ENCODE data around the gene BIRC6.
"Not testable (repeated sequence)": the region's sequence is repeated elsewhere in the genome, so short reads cannot be mapped to it uniquely, and the experiment has no call there.

Gene BIRC6

GRCh38 chr2:32626639-32627221 lies 269.9 kb downstream of the BIRC6 start:
- no peak overlapping the region for H3K4me3 ChIP-seq (ENCODE audit: control insufficient read depth, low read depth, low read length)
- no peak for TF ChIP-seq CTCF (IDR thresholded peaks at IDR 0.05; ENCODE audit: control insufficient read depth, insufficient read depth, low read depth, low read length, missing control alignments)
- DNase-seq (ENCODE audit: low read depth), result no peak

- peak overlapping the region; percentile 83 for H3K4me3 ChIP-seq (ENCODE audit: control insufficient read depth, low read depth, low read length)
- DNase-seq (ENCODE audit: low read depth), result peak; percentile 11
- peak; percentile 38 for TF ChIP-seq CTCF (IDR thresholded peaks at IDR 0.05; ENCODE audit: control insufficient read depth, insufficient read depth, low read depth, low read length, missing control alignments)
Observed at GRCh38 chr2:32627441-32627813, 270.6 kb downstream of the BIRC6 start.

GRCh38 chr2:32627814-32628579 lies 271.2 kb downstream of the BIRC6 start, which contains the start of gene TTC27:
Gene TTC27 (plus strand): TSS chr2:32628050. CDS start chr2:32628293, 243 bp downstream.
- H3K4me3 ChIP-seq (ENCODE audit: control insufficient read depth, low read depth, low read length), result peak within 1 kb of the TSS; percentile 83
- DNase-seq (ENCODE audit: low read depth), result peak; percentile 79
- TF ChIP-seq CTCF (IDR thresholded peaks at IDR 0.05; ENCODE audit: control insufficient read depth, insufficient read depth, low read depth, low read length, missing control alignments), result no peak

GRCh38 chr2:32632089-32632488 lies 275.3 kb downstream of the BIRC6 start:
- DNase-seq (ENCODE audit: low read depth), result peak; percentile 23
- H3K4me3 ChIP-seq (ENCODE audit: control insufficient read depth, low read depth, low read length), result no peak overlapping the region

DNA sequence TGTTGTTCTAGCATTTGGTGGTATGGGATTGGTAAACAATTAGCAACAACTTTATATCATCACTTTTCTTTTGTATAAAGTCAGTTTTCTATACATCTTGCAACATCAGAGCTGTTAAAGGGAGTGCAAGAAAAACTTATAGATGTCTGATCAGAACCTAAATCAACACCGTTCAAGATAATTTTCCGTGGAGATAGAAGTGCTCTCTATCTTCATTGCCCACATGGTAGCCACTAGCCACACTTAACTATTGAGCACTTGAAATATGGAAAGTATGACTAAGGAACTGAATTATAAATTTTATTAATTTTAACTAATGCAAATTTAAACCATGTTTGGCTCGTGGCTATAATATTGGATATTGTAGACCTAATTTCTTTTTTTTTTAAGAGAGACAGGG lies 276.2 kb downstream of the BIRC6 start:
- DNase-seq (ENCODE audit: low read depth), result no peak
- no peak overlapping the region for H3K4me3 ChIP-seq (ENCODE audit: control insufficient read depth, low read depth, low read length)
- no peak for TF ChIP-seq CTCF (IDR thresholded peaks at IDR 0.05; ENCODE audit: control insufficient read depth, insufficient read depth, low read depth, low read length, missing control alignments)

More at GRCh38 chr2:32632089-32632488, 275.3 kb downstream of the BIRC6 start:
- no peak for TF ChIP-seq CTCF (IDR thresholded peaks at IDR 0.05; ENCODE audit: control insufficient read depth, insufficient read depth, low read depth, low read length, missing control alignments)

- H3K4me3 ChIP-seq (ENCODE audit: control insufficient read depth, low read depth, low read length); DNase-seq (ENCODE audit: low read depth): not testable (repeated sequence)
Observed at GRCh38 chr2:32638548-32638947, 281.7 kb downstream of the BIRC6 start.

DNA sequence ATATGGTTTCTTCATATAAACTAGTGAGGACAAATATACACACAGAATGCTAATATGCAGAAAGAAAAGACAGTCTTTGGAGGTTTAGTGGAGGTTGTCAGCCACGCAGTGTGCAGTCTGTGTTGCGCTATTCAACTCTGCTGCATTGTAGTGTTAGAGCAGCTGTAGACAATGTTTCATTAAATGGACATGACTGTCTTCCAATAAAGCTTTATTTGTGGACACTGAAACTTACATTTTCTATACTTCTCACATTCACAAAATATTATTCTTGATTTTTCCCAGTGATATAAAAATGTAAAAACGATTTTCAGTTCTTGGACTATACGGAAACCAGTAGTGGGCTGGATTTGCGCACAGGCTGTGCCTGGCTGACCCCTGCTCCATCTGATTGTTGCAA lies 284.4 kb downstream of the BIRC6 start:
- no peak overlapping the region for H3K4me3 ChIP-seq (ENCODE audit: control insufficient read depth, low read depth, low read length)
- no peak for TF ChIP-seq CTCF (IDR thresholded peaks at IDR 0.05; ENCODE audit: control insufficient read depth, insufficient read depth, low read depth, low read length, missing control alignments)
- no peak for DNase-seq (ENCODE audit: low read depth)
